ENCODE results near the gene HAL.
A peak's percentile ranks its signal among the peaks of the same experiment; 100 is the strongest.

HAL gene

GRCh38 chr12:95996034-95996658, at the start of gene HAL:
Gene HAL (minus strand): TSS chr12:95996344. CDS start chr12:95995910, 434 bp downstream.
- DNase-seq (ENCODE audit: low read depth), result no peak

- DNase-seq (ENCODE audit: low read depth), result no peak
Observed at GRCh38 chr12:96045566-96045965, 49.4 kb upstream of the HAL start.

- DNase-seq (ENCODE audit: low read depth), result no peak
Observed at GRCh38 chr12:96044943-96045290, 48.8 kb upstream of the HAL start.

DNA sequence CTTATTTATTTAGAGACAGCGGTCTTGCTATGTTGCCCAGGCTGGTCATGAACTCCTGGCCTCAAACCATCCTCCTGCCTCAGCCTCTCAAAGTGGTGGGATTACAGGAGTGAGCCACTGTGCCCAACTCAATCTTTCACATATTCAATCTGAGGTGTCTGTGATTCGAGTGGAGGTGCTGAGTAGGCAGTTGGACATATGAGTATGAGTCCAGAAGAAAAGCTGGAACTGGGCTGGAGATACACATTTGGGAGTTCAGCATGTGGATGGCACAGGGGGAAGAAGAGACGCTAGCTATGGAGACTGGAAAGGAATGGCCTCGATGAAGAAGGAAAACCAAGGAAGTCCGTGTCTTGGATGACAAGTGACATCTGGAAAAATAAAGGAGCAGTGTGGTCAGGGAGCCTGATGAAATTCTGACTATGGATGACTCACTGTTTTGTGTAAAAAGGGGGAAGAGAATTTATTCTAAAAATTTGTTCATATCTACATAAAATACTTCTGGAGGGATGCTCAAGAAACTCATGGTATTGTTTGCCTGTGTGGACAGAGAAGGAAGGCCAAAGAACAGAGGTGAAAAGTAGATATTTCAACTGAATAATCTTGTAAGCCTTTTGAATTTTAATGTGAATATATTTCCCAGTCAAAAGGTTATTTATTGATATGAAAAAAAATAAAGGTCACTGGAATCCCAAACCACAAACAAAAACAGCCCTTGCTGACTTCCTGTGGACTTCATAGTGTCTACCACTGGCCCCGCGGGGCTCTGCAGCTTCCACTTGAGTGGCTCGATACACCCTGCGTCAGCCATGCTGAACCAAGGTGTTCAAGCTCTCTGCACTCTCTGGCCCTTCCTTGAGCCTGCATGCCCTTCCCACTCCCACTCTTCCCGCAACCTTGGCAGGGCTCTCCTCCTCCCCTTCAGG, 48.1 kb upstream of the HAL start:
- no peak for DNase-seq (ENCODE audit: low read depth)

DNA sequence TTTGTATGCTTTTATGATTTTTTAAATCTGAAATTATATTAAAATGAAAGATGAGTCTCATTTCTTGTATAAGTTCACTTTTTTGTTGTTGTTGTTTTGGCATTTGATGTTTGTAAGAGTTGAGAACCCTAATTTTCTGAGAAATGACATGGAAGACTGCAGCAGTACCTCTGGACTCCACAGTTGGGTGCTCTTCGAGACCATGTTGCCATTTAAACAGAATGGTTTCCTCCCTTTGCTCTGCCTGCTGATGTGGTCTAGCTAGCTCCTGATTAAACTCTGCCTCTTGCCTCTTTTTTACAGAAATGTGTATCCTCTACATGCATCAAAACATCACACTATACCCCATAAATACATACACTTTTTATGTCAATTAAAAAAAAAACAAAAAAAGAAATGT, 45.0 kb upstream of the HAL start:
- DNase-seq (ENCODE audit: low read depth), result no peak

GRCh38 chr12:96040305-96041133, 44.4 kb upstream of the HAL start:
- DNase-seq (ENCODE audit: low read depth), result no peak

- DNase-seq (ENCODE audit: low read depth), result no peak
Observed at GRCh38 chr12:96039516-96039915, 43.4 kb upstream of the HAL start.

GRCh38 chr12:96036765-96037455, 40.8 kb upstream of the HAL start:
- no peak for DNase-seq (ENCODE audit: low read depth)

- peak; percentile 91 for DNase-seq (ENCODE audit: low read depth)
Observed at GRCh38 chr12:96035283-96036236, 39.4 kb upstream of the HAL start, which contains the start of gene LTA4H. Gene LTA4H (minus strand): TSS chr12:96035587. CDS start chr12:96035519, 68 bp downstream.

- DNase-seq (ENCODE audit: low read depth), result no peak
Observed at GRCh38 chr12:96034621-96035282, 38.6 kb upstream of the HAL start.

- no peak for DNase-seq (ENCODE audit: low read depth)
Observed at GRCh38 chr12:96033549-96034389, 37.6 kb upstream of the HAL start.

GRCh38 chr12:96029826-96030225, 33.7 kb upstream of the HAL start:
- no peak for DNase-seq (ENCODE audit: low read depth)

- DNase-seq (ENCODE audit: low read depth), result no peak
Observed at GRCh38 chr12:96028538-96028937, 32.4 kb upstream of the HAL start.

- DNase-seq (ENCODE audit: low read depth), result no peak
Observed at GRCh38 chr12:96026331-96026730, 30.2 kb upstream of the HAL start.

- no peak for DNase-seq (ENCODE audit: low read depth)
Observed at GRCh38 chr12:96025518-96025917, 29.4 kb upstream of the HAL start.

GRCh38 chr12:96020314-96021003, 24.3 kb upstream of the HAL start:
- no peak for DNase-seq (ENCODE audit: low read depth)

- DNase-seq (ENCODE audit: low read depth), result no peak
Observed at GRCh38 chr12:96015672-96016071, 19.5 kb upstream of the HAL start.

- DNase-seq (ENCODE audit: low read depth), result no peak
Observed at GRCh38 chr12:96014943-96015599, 18.9 kb upstream of the HAL start.
